ENCODE measurements around the gene ANKFY1.
"Not testable (repeated sequence)": the region's sequence is repeated elsewhere in the genome, so short reads cannot be mapped to it uniquely, and the experiment has no call there.

Gene ANKFY1

DNA sequence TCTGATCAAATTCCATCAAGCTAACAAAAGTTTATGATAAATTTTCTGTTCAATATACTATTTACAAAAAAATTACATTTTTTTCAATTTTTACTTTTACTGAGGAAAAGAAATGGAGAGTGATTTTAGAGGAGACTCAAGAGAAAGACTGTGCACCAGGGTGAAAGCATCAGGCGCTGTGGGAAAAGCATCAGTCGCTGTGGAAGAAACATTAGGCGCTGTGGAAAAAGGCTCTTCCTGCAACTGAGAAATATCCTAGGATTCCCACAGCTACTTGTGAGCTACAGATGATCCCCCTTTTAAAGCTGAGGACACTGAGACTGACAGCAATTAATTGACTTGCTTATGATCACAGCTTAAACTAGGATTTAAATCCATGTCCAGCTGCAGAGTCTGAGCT is 4.9 kb downstream of the ANKFY1 start:
- DNase-seq = no peak

DNA sequence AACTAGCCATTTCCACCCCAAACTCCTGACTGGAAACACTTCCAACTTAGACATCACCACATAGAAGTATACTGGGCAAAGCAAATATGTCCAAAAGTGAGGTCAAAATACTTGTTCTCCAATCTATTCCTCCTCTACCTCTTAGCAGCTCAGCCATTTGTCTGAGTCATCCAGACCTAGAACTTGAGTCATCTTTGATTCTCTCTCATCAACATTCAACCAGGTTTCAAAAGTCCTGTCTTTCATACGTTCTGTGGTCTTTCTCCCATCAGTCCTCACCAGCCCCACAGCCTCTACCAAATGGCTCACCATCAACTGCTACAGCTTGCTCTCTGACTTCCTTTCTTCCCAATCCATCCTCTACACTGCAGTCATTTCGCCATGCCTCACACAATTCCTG is 6.8 kb downstream of the ANKFY1 start:
- DNase-seq = no peak

DNA sequence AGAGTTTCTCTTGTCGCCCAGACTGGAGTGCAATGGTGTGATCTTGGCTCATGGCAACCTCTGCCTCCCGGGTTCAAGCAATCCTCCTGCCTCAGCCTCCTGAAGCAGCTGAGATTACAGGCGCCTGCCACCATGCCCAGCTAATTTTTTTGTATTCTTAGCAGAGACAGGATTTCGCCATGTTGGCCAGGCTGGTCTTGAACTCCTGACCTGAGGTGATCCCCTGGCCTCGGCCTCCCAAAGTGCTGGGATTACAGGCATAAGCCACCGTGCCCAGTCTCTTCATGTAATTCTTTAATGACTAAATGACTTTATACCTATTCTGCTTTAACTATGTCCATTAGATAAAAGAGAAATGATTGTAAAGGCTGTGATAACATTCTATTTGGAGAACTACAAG is 8.5 kb downstream of the ANKFY1 start:
- DNase-seq = not testable (repeated sequence)

DNA sequence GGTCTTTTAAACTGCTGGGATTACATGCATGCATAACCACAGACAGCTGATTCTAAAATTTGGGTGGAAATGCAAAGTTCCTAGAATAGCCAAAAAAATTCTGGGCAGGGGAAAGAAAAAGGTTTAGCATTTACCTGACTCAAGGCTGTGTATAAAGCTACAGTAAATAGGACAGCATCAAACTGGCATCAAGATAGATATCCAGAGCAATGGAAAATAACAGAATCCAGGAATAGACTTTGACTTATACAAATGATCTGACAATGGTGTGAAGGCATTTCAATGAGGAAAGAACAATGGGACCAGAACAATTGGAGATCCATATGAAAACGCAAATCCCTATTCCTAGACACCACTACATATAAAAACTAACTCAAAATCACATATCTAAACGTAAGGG is 12.9 kb downstream of the ANKFY1 start:
- DNase-seq = no peak

DNA sequence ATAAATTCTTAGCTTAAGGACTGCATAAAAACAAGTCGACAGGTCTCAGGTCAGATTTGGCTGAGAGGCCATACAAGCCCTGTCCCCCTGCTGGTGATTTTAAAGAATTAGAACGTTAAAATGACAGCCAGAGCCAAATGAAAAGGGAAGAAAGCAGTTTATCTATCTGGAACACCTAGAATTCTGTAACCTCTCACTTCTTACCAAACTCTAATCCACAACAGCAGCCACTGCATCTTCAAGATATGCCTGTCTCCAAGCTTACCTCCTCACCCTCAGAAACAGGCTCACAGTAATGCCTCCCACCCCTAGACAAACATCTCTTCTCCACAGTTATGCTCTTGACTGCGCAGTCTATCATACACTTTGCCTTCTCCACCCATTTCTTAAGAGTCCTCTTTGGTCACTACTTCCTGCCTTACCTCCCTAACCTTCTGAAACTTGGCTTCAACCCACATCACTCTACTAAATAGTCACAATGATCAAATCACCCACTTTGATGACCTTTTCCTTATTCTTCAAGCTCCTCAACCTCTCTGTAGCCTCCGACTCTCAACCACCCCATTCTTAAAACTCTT is 14.2 kb downstream of the ANKFY1 start:
- no peak for DNase-seq

DNA sequence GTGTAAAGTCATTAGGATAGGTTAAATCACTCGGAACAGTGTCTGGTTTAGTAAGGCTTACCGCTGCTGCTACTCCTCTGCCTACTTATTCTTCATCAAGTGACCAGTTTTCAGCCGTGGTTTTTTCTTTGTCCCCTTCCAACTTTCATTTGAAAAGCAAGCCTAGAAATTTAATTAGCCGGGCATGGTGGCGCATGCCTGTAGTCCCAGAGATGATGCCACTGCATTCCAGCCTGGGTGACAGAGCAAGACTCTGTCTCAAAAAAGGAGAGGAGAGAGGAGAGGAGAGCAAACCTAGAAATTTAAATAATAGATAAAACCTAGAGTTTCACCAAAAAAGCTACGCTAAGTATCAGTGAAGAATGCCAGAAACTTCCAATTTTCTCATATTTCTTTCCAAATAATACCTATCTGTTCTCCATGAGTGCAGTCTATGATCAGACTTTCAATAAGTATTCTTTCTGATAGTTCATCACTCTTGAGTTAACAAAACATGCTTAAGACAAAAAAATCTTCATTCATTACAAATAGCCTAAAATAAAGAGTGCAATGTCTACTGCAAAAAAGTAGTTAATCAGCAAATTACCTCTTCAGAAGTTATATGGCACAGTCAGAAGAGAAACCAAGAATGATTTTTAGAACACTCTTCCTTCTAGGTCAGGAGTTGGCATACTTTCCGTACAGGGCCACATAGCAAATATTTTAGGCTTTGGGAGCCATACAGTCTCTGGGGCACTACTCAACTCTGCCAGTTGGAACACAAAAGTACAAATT is 15.1 kb downstream of the ANKFY1 start:
- DNase-seq = no peak

DNA sequence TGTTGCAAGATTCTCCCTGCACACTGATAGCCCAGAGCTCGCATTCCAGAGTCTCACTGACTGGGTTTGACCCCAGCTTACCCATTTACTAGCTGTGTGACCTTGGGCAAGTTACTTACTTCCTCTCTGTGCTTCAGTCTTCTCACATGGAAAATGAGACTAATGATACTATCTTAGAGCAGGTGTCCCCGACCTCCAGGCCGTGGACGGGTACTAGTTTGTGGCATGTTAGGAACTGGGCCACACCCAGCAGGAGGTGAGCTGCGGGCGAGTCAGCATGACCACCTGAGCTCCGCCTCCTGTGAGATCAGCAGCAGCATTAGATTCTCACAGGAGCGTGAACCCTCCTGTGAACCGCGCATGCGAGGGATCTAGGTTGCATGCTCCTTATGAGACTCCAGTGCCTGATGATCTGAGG is 15.8 kb downstream of the ANKFY1 start:
- no peak for DNase-seq

DNA sequence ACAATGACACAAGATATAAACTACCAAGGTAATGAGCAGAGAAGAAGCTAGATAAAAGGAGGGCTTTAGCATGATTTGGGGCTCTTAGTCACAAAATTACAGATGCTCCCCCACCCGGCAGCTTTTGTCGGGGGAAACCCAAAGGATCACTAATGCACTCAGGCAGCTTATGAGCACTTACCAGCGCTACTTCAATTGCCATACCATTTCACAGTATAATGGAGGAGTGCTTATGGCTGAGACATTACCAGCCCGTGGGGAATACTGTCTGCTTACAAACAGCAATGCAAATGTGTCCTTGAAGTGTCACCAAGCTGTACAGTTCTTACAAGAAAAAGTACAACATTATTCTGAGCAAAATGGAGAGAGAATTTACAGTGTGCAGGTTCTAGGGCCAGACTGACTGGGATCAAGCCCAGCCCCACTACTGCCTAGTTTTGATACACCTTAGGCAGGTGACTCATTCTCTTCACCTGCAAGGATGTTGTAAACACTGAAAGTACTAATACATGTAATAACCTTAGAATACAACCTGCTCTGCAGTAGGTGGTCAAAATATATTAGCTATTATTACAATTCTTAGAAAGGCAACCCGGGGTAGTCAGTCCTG is 16.3 kb downstream of the ANKFY1 start:
- DNase-seq = no peak

DNA sequence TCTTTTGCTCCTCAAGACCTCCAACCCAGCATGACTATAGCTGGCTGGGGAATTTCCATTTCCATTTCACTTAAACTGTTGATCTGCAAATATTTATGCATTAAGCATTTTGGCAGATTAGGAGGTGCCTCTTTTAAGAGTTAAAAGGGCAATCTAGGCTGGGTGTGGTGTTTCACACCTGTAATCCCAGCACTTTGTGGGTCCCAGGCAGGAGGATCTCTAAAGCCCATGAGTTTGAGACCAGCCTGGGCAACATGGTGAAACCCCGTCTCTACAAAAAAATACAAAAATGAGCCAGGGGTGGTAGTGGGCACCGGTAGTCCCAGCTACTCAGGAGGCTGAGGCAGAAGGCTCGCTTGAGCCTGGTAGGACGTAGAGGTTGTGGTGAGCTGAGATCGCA is 17.1 kb downstream of the ANKFY1 start:
- no peak for DNase-seq

DNA sequence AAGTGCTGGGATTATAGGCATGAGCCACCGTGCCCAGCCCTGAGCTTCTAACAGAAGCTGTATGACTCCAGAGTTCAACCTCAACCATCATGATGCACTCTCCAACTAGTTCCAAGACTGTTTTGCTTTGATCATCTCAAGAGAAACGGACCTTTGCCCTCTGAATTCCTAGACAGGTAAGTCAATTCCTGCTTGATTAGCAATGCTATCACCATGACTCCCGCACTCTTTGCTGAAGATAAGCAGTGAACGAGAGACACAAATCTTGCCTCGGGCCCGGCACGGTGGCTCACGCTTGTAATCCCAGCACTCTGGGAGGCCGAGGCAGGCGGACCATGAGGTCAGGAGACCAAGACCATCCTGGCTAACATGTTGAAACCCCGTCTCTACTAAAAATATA is 22.2 kb downstream of the ANKFY1 start:
- no peak for DNase-seq

DNA sequence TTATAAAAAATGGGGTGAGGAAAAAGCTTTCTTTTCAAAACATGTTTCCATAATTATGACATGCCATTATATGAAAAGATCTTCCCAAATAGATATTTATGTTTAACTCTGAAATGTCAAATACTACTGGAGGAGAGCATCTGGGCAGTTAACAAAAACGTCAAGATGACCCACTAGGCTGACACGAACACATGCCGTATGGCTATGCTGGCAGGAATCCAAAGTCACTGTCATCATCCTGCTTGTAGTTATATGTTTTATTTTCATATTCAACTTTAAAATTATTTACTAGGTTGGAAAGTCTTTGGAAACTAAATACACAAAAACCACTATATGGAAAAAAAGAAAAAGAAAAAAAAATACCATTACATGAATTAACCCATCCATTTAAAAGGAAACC is 27.3 kb downstream of the ANKFY1 start:
- DNase-seq = no peak

DNA sequence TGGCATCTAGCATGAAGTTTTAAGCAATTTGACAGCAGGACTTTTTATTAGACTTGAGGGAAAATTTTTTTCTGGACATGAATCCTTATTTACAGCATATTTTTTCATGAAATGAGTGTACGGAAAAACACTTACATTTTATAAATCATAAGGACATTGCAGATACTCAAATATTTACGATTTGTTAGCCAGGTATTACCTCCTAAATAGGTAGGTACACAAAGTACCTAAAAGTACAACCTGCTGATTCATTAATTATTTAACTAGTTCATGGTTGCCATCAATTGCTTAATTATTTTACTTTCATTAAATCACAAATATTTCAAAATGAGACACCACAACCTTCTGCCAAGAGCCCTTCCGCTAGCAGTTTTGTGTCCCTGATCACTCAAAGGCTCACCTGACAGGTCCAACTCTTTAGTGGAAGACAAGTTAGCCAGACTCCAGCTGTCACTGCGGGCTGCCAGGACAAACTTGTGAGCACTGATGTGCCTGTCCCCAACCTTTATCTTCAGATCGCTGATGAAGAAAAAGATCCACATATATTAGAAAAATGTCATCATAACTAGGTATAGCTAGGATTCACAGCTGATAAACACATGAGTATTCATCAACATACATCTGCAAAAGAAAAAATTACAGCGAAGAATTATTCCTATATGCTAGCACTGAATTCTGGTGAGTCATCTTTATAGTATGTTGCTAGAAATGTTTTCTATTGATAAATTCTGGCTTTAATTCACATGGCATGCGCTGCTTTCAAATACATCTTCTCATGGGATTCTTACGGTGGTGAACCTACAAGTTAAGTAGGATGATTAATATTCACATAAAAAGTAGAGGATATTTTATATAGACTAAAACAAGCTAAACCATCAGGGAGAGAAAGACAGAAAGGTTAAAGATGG is 28.2 kb downstream of the ANKFY1 start:
- no peak for DNase-seq

DNA sequence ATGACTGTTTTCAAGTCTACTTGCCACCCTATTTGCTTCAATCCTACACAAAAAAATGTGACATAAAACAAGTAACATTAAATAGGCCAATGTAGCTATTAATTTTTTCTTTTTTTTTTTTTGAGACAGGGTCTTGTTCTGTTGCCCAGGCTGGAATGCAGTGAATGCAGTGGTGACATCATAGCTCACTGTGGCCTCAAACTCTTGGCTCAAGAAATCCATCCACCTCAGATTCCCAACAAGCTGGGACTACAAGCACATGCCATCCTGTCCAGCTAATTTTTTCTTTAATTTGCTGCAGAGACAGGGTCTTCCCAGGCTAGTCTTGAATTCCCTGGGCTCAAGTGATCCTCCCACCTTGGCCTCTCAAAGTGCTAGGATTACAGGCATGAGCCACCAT is 29.4 kb downstream of the ANKFY1 start:
- DNase-seq = no peak

DNA sequence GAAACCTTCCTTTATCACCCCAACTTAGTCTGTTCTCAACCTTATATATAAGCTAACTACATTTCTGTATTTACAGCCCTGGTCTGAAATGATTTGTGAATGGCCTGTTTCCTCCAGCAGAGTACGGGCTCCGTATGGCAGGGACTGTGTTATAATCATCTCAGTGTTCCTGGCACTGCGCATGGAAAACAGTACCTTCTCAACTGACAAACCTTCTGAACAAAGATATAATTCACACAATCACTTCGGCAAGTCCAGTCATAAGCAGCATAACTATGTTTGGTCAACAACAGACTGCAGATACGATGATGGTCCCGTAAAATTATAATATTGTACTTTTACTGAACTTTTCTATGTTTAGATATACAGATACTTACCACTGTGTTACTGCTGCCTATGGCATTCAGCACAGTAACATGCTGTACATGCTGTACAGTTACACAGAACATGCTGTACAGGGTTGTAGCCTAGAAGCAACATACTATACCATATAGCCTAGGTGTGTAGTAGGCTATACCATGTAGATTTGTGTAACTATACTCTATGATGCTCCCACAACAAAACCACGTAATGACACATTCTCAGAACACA is 30.0 kb downstream of the ANKFY1 start:
- no peak for DNase-seq

DNA sequence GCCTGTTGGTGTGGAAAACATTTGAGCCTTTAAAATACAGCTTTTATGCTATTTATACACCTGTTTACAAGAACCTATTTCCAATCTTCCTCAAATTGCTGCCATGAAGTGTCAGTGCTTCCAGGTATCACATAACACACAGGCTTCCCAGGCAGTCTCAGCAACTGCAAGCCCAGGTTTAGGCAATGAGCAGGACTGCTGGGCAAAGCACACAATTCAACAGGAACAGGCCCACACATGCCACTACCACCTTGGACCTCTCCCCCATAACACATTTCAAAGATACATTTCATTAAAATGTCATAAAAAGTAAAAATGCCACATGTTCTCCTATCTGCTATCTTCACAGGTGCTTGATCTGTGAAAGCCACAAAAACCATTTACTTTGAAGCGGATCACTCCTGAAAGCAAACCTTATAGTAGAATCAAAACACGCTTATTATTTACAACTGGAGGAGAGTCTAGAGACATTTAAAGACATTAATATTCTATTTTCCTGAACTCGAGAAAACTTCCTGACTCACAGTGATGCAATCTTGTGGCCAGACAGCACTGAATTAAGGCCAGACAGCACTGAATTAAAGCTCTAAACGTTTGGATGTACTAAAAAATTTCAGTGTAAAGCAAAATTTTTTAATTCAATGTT is 31.5 kb downstream of the ANKFY1 start:
- no peak for DNase-seq

DNA sequence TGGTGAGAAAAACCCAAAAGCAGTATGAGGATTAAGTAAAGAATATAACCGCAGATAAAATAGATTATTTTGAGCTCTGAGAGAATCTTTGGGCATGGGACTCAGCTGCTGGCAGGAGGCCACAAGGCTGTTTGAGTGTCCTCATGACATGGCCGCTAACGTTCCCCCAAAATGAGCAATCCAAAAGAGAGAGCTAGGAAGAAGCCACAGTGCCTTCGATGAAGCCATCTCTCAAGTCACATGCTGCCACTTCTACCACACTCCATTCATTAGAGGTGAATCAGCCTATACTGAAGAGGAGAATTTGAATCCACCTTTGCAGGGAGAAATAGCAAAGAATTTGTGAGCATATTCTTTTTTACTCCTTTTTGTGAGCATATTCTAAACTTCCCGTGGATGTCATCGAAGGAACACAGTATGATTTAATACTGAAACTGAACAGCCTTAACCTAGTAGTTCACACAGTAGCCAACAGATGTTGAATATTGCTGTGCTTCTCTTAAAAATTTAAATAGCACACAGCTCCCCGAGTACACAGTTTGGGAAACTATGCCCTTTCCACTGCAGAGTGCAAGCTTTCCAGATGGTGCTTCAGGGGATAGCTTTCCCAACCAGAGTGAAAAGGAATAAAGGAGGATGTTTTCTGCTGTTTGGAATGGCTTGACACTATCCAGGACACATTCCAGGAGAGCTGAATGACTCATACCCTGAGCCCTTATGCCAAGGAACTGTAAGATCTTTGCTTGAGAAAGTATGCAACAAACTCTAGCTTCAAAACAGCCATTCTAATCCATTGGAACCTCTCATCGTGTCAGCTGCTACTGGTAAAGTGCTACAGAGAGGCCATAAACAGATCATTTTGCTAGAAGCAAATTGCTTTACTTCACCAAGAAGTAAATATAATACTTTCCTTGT is 33.9 kb downstream of the ANKFY1 start:
- no peak for DNase-seq

DNA sequence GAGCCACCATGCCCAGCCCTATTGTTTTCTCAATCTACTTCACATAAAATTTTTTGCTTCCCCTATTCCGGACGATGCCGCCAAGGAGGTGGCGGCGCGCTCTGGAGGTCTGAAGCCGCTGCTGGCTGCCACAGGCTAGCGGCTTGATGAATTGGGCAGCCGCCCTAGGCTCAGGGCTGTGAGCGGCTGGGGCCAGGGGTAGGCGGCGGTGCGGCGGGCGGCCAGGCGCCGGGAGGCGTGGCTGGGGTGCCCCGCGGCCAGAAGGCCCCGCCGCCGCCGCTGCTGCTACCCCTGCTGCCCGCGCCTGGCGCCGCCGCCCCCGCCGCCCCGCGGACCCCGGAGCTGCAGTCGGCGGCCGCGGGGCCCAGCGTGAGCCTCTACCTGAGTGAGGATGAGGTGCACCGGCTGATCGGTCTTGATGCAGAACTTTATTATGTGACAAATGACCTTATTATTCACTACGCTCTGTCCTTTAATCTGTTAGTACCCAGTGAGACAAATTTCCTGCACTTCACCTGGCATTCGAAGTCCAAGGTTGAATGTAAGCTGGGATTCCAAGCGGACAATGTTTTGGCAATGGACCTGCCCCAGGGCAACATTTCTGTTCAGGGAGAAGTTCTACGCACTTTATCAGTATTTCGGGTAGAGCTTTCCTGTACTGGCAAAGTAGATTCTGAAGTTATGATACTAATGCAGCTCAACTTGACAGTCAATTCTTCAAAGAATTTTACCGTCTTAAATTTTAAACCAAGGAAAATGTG is 41.7 kb downstream of the ANKFY1 start:
- no peak for DNase-seq

DNA sequence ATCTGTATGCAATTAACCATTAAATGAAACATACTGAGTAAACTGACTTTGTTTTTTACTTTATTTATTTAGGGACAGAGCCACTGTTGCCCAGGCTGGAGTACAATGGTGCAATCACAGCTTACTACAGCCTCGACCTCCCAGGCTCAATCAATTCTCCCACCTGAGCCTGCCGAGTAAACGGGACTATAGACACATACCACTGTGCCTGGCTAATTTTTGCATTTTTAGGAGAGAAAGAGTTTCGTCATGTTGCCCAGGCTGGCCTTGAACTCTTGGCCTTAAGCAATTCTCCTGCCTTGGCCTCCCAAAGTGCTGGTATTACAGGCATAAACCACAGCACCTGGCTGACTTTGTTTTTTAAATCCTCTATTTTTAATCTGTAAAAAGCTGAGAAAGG is 42.6 kb downstream of the ANKFY1 start:
- DNase-seq = no peak

DNA sequence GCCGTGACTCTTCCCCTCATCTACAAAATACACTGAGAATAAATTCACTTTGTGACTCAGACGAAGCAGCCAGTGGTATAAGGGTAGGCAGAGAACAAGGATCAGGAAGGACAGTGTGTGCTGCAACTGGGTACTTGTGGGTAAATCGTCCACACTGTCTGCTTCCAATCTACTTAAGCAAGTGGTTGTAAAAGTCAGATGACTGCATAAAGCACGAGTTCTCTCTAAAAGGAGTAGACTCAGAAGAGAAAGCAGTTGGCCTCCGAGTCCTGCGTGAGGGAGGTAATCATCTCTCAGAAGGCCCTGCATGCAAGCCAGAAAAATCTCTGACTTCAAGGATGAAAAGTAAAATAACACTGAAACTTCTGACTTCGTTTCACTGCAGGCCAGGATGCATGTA is 43.1 kb downstream of the ANKFY1 start:
- DNase-seq = no peak

DNA sequence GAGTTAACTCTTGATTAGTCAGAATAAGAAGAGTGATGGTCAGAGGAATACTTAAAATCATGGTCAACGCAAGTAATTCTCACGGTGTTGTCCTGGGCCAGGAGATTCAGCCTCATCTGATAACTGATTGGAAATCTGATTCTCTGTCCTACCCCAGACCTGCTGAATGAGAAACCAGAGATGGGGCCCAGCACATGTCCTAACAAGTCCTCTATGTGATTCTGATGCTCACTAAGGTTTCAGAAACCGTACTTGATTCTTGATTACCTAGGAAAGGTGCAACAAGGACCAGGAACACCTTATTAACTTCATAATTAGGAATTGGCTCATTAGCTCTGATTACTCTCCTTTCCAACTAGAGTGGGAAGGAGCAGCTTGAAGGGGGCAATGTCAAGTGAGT is 44.5 kb downstream of the ANKFY1 start:
- DNase-seq = no peak
